Measurements from ENCODE around the gene ZNF394. TPM values are rescaled to one million over a fixed set of nuclear protein-coding genes. Genes with fewer than 3 reads are reported as not detected.
A peak's percentile ranks its signal among the peaks of the same experiment; 100 is the strongest.
"Not testable (repeated sequence)": the region's sequence is repeated elsewhere in the genome, so short reads cannot be mapped to it uniquely, and the experiment has no call there.

The ZNF394 gene
- 14.9 TPM for total RNA-seq
- long read RNA-seq, transcript ZNF394-201 (3 exons, 2,179 nt) = major isoform, 21 of 28 reads
- long read RNA-seq, partial matches to known transcripts = 0 of 28 reads
- long read RNA-seq, other reads (novel, unspliced or antisense) = 4 of 28 reads

- peak; percentile 97 for DNase-seq (ENCODE audit: low spot score)
- intact Hi-C loops (cut with DNase I) = loop anchor here (1.0 to 2.0 kb wide), 2 partner anchors 28 to 53 kb away; partner anchors contain the start of genes FAM200A and ZNF789
These were observed at the start of gene ZNF394 for GRCh38 chr7:99499721-99500636. TSS of gene ZNF394 (minus strand) at chr7:99500281. CDS start at chr7:99500093, 188 bp downstream.

- intact Hi-C loops (cut with DNase I) = not testable (repeated sequence)
These were observed 49.5 kb upstream of the ZNF394 start for GRCh38 chr7:99549545-99549944.

GRCh38 chr7:99545308-99545707 lies 45.2 kb upstream of the ZNF394 start:
- intact Hi-C loops (cut with DNase I) = not testable (repeated sequence)

More at GRCh38 chr7:99549545-99549944, 49.5 kb upstream of the ZNF394 start:
- not testable (repeated sequence) for DNase-seq (ENCODE audit: low spot score)

GRCh38 chr7:99543916-99544315 lies 43.8 kb upstream of the ZNF394 start:
- intact Hi-C loops (cut with DNase I) = no loop called here
- DNase-seq (ENCODE audit: low spot score) = no peak

More at GRCh38 chr7:99545308-99545707, 45.2 kb upstream of the ZNF394 start:
- DNase-seq (ENCODE audit: low spot score) = not testable (repeated sequence)

- no peak for DNase-seq (ENCODE audit: low spot score)
- intact Hi-C loops (cut with DNase I) = no loop called here
These were observed 43.1 kb upstream of the ZNF394 start for GRCh38 chr7:99543081-99543671.

GRCh38 chr7:99541212-99541611 lies 41.1 kb upstream of the ZNF394 start:
- intact Hi-C loops (cut with DNase I) = no loop called here
- no peak for DNase-seq (ENCODE audit: low spot score)

- intact Hi-C loops (cut with DNase I) = no loop called here
- DNase-seq (ENCODE audit: low spot score) = no peak
These were observed 40.5 kb upstream of the ZNF394 start for GRCh38 chr7:99540542-99540941.

GRCh38 chr7:99539213-99539811 lies 39.2 kb upstream of the ZNF394 start:
- DNase-seq (ENCODE audit: low spot score) = no peak
- intact Hi-C loops (cut with DNase I) = no loop called here

- intact Hi-C loops (cut with DNase I) = no loop called here
- no peak for DNase-seq (ENCODE audit: low spot score)
These were observed 35.6 kb upstream of the ZNF394 start for GRCh38 chr7:99535667-99536066.

- intact Hi-C loops (cut with DNase I) = no loop called here
- DNase-seq (ENCODE audit: low spot score) = no peak
These were observed 31.3 kb upstream of the ZNF394 start for GRCh38 chr7:99531354-99531765.

- DNase-seq (ENCODE audit: low spot score) = no peak
- intact Hi-C loops (cut with DNase I) = no loop called here
These were observed 25.8 kb upstream of the ZNF394 start for GRCh38 chr7:99525713-99526440.

GRCh38 chr7:99521399-99521798 lies 21.3 kb upstream of the ZNF394 start:
- no peak for DNase-seq (ENCODE audit: low spot score)
- intact Hi-C loops (cut with DNase I) = no loop called here

GRCh38 chr7:99514050-99514449 lies 14.0 kb upstream of the ZNF394 start:
- no peak for DNase-seq (ENCODE audit: low spot score)
- intact Hi-C loops (cut with DNase I) = no loop called here

GRCh38 chr7:99505324-99505662 lies 5.2 kb upstream of the ZNF394 start:
- DNase-seq (ENCODE audit: low spot score) = no peak
- intact Hi-C loops (cut with DNase I) = no loop called here

GRCh38 chr7:99504603-99505323 lies 4.7 kb upstream of the ZNF394 start, which contains the start of gene ZKSCAN5:
TSS of gene ZKSCAN5 (plus strand) at chr7:99504662. CDS start at chr7:99506045, 1,383 bp downstream.
- intact Hi-C loops (cut with DNase I) = no loop called here

GRCh38 chr7:99504281-99504602 lies 4.2 kb upstream of the ZNF394 start:
- DNase-seq (ENCODE audit: low spot score) = no peak
- intact Hi-C loops (cut with DNase I) = no loop called here

More at GRCh38 chr7:99504603-99505323, 4.7 kb upstream of the ZNF394 start, which contains the start of gene ZKSCAN5:
- DNase-seq (ENCODE audit: low spot score) = peak; percentile 100

- intact Hi-C loops (cut with DNase I) = loop anchor here (2.0 kb wide), 1 partner anchor 52 kb away; the partner anchor contains the start of gene FAM200A
- not testable (repeated sequence) for DNase-seq (ENCODE audit: low spot score)
These were observed 1.2 kb upstream of the ZNF394 start for GRCh38 chr7:99501236-99501635.

- intact Hi-C loops (cut with DNase I) = loop anchor here (1.0 to 2.0 kb wide), 2 partner anchors 28 to 52 kb away; partner anchors contain the start of genes FAM200A and ZNF789
- no peak for DNase-seq (ENCODE audit: low spot score)
These were observed 542 bp upstream of the ZNF394 start for GRCh38 chr7:99500637-99501009.

- intact Hi-C loops (cut with DNase I) = no loop called here
- DNase-seq (ENCODE audit: low spot score) = no peak
These were observed 735 bp downstream of the ZNF394 start for GRCh38 chr7:99499371-99499720.

Data from cardiac septum (tissue), 1 donor.